ENCODE measurements around the gene CREM.

GRCh38 chr10:35172574-35172973 lies 45.9 kb downstream of the CREM start:
- TF ChIP-seq ZFP30 (CRISPR knock-in tag; IDR thresholded peaks at IDR 0.05), result no peak
- no peak for TF ChIP-seq ZC3H10 (CRISPR knock-in tag; IDR thresholded peaks at IDR 0.05)
- no peak for TF ChIP-seq RARB (CRISPR knock-in tag; IDR thresholded peaks at IDR 0.05)
- TF ChIP-seq PPARA (CRISPR knock-in tag; IDR thresholded peaks at IDR 0.05; ENCODE audit: borderline replicate concordance), result no peak
- no peak for TF ChIP-seq SNAI2 (CRISPR knock-in tag; IDR thresholded peaks at IDR 0.05)
- no peak for TF ChIP-seq CREB5 (CRISPR knock-in tag; IDR thresholded peaks at IDR 0.05; ENCODE audit: low read depth)
- no peak for TF ChIP-seq CSDC2 (CRISPR knock-in tag; IDR thresholded peaks at IDR 0.05)
- no peak for TF ChIP-seq CSRNP3 (CRISPR knock-in tag; IDR thresholded peaks at IDR 0.05)
- TF ChIP-seq ARNTL (CRISPR knock-in tag; IDR thresholded peaks at IDR 0.05; ENCODE audit: borderline replicate concordance, low read depth), result no peak

Measured in SK-N-SH treated with all-trans-retinoic acid at 6 μM for 48 hours (cell line).